Stimulated activated CD8-positive, alpha-beta memory T cell treated with anti-CD3 and anti-CD28 coated beads, Interleukin-7, amount 100 ng/mL, for 24 hours (primary cell): Measurements from ENCODE around the gene SLTM.
"Not testable (repeated sequence)": the region's sequence is repeated elsewhere in the genome, so short reads cannot be mapped to it uniquely, and the experiment has no call there.

Source experiments
- DNase-seq: peaks from one replicate; pipeline ENCODE4 v3.0.0-alpha.2; 2020; ENCODE audit warnings: low read depth

Gene SLTM

DNA sequence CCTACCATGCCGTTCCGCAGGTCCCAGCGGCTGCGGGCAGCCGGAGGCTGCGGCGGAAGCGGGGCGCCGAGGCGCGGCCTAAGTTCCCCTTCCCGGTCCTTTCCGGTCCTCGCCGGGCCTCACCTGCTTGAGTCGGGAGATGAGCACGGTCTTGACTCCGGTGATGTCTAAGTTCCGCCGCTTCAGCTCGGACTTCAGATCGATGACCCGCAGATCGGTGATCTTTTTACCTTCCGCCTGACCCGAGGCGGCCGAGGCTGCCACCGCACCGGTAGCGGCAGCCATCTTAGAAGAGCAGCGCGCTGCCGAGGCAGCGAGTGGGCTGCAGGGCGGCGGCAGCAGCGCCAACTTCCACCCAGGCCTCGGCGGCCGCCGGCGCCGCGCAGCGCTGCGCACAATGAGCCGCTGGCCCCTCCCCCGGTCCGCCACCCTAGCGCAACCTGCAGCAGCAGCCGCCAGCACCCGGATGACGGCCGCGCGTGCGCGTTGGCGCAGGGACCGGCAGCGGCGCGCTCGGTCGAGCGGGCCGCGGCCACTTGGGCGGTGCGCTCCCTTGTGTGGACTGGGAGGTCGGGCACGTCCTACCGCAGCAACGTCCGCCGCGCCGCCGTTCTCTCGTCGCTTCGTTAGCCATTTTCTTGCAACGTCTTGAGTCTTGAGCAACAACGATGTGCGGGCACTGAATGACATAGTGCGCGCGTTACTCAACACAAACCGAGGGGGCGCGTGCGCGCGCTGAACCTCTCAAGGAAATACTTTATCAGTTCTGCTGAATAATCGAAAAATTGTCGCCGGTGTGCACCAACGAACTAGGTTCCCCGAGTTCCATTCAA, at the start of gene SLTM:
TSS of gene SLTM (minus strand) at position 399 of the 833 bp plus-strand sequence. CDS start at position 285, 114 bp downstream.
- peak; percentile 83 for DNase-seq

DNA sequence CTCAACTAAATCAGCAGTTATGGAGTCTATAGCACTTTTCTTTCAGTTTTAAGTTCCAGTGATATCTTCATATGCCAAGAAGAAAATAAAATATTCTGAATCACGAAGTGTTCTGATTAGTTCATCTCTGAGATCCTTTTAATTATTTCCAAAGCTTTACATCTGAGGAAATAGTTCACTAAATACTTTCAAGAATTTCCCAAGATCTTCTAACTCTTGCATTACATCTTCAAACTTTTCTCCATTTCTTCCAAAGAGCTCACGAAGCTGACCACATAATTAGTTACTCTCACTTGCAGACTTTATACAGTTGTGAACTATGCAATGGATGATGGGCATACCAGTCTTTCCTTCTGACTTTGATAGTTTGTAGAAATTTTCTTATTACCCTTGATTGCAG, 49.8 kb upstream of the SLTM start:
- DNase-seq, result no peak

GRCh38 chr15:58981808-58982475, 48.5 kb upstream of the SLTM start:
- no peak for DNase-seq

DNA sequence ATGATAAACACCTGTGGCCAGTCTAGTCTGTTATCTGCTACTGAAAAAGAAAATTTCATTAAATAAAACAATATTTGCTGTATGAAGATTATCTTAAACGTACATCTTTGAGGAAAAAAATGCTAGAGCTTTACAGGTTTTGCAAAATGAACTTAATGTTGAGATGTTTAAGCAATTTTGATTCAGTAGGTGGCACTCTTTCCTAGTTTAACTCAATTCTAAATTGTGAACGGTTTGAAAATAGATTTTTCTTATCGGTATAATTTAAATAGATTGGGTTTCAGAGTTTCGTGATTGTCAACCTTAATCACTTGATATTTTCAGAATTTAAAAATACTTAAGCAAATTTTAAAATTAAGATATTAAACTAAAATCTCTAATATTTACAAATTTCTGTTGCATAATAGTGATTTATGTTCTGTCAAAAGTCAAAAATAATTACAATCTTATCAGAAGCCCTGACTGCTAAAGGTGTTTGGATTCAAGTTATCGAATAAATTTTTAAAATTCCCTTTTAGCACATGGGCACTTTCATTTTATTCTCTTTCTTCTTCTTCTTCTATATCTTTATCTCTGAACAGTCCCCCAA, 47.0 kb upstream of the SLTM start:
- no peak for DNase-seq

- no peak for DNase-seq
These were observed 44.4 kb upstream of the SLTM start for GRCh38 chr15:58977887-58978286.

DNA sequence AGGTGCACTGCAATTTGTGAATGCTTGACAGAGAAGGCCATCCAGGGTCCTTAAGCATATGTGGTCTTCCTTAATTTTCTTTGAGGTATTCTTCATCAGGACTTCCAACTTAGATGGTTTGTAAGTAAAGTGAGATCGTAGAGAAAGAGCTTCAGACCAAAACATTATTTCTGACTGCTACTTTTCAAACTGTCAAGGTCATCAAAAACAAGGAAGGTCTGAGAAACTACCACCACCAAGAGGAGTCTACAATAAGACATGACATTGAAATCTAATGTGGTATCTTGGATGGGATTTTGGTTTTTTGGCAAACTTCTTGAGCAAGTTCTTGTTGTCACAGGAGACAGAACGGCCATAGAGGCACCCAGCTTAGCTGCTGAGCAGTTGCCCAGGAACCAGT, 34.0 kb upstream of the SLTM start:
- DNase-seq, result no peak

GRCh38 chr15:58966698-58967097, 33.2 kb upstream of the SLTM start:
- DNase-seq, result no peak

- no peak for DNase-seq
These were observed 29.4 kb upstream of the SLTM start for GRCh38 chr15:58962662-58963565.

DNA sequence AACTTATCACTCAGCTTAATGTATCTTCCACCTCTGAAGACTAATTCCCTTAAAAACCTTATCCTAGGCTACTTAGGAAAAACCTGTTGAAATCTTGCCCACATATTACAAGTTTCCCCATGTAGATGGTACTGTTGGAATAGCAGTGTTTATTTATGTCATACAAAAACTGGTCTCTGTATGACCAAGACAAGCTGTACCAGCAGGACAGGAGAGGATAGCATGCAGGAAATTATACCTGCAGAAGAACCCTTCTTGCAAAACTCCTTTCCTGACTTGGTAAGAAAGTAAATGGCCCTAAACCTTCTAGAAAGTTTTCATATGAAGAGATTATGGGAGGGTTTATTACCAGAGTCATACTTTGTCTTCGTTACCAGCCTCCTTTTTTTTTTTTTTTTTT, 28.7 kb upstream of the SLTM start:
- no peak for DNase-seq

DNA sequence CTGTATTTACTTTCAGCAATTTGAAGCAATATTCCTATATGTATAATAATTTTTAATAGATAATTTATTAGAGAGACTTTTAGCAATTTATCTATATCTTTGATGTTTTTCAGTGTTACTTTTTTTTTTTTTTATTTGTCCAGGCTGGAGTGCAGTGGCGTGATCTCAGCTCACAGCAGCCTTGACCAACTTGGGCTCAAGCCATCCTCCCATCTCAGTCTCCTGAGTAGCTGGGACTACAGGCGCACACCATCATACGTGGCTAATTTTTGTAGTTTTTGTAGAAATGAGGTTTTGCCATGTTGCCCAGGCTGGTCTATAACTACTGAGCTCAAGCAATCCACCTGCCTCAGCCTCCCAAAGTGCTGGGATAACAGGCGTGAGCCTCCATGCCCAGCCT, 25.3 kb upstream of the SLTM start:
- DNase-seq, result no peak

GRCh38 chr15:58957101-58957973, 23.9 kb upstream of the SLTM start:
- no peak for DNase-seq

- no peak for DNase-seq
These were observed 19.3 kb upstream of the SLTM start for GRCh38 chr15:58952751-58953150.

- no peak for DNase-seq
These were observed 18.0 kb upstream of the SLTM start for GRCh38 chr15:58951388-58952007.

- no peak for DNase-seq
These were observed 13.7 kb upstream of the SLTM start for GRCh38 chr15:58947179-58947578.

- not testable (repeated sequence) for DNase-seq
These were observed 1.5 kb upstream of the SLTM start for GRCh38 chr15:58934974-58935373.

- DNase-seq, result no peak
These were observed 1.0 kb upstream of the SLTM start for GRCh38 chr15:58934521-58934920.

GRCh38 chr15:58934114-58934447, 602 bp upstream of the SLTM start:
- no peak for DNase-seq

- peak; percentile 6 for DNase-seq
These were observed 684 bp downstream of the SLTM start for GRCh38 chr15:58932710-58933280.

- no peak for DNase-seq
These were observed 1.4 kb downstream of the SLTM start for GRCh38 chr15:58931987-58932588.

GRCh38 chr15:58929891-58930416, 3.5 kb downstream of the SLTM start:
- DNase-seq, result no peak
